NCI-H510A treated with DMSO at 0.1 percent for 48 hours (cell line): ENCODE data around the gene GYG1.
"Not testable (repeated sequence)": the region's sequence is repeated elsewhere in the genome, so short reads cannot be mapped to it uniquely, and the experiment has no call there.

Experiments
- DNase-seq: peaks from one replicate; lab custom pipeline; 2025; lab: John Stamatoyannopoulos, UW

Gene GYG1

DNA sequence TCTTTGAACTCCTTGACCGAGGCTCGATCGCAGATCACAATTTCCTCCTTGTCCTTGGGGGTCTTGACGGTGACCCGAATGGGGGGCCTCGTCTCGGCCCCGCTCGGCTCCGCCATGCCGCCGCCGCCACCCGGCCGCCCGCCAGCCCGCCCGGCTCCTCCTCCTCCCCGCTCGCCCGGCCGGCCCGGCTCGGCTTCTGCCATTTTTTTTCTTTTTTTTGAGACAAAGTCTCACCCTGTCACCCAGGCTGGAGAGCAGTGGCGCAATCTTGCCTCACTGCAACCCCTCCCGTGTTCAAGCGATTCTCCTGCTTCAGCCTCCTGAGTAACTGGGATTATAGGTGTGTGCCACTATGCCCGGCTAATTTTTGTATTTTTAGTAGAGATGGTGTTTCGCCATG lies 3.8 kb upstream of the GYG1 start:
- DNase-seq = not testable (repeated sequence)

DNA sequence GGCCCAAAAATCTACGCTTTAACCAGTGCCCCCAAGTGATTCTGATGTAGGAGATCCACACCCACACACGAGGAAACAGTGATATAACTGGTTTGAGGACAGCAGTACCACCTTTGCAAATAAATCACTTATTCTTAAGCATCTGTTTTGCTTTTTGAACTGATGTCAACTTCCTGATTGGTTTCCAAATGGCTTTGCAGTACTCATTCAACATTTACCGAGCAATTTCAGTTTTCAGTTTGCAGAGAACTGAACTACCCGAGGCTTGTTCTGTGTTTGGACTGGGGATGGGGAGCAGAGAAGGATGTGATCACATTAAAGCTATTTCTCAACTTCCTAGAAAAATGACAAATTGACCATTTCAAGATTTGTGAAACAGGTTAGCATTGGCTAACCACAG lies 1.1 kb upstream of the GYG1 start:
- no peak for DNase-seq

DNA sequence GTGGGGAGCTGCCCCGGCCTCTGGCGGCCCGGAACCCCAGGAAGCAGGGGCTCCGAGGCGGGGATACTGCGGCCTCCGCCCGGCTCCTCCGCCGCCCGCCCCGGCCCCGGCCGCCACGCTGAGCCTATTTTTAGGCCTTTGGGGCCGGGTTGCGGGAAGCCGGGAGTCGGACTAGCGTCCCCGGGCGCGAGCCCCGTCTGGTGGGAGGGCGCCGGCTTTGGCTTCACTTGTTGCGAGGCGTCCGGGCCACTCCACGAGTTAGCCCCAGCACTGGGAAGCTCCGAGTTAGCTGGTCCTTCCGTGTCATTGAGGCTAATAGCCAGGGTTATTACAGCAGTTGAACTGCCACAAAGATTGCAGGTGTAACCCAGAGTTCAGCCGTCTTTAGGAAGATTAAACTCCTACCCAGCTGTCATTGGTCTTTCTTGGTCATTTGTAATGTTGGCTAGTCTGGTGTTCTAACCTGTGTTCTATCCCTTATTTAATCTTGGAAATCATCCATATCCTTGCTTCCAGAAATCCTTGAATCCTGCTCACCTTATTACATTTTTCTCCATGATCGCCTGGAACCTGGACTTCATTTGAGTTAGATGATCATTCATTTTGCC lies 791 bp downstream of the GYG1 start:
- peak; percentile 29 for DNase-seq

DNA sequence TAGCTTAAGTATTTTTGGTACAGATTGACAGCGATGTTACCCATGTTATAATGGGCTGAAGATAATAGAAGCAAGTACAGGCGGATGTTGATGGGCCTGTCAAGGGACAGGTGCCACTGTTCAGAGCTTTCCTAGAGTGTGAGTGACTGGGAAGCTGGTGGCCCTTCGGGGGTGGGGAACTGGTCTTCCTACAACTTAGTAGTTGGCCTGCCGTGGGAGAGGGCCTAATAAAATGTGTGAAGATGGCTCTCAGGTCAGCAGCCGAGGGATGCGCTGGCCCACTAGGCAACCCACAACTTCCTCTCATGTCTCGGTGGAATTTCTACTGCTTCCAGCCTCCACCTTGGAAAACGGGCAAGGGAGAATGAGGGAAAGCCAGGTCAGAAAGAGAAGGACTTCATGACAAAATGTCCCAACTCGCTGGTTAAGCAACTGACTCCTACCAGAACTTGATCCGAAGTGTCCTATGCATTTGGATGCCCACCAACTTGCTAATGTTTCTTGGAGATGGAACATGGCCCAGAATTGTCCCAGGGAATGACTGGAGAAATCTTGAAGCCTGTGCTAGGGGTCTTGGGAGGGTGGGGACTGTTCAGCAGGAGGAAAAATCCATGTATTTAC lies 1.4 kb downstream of the GYG1 start:
- no peak for DNase-seq

DNA sequence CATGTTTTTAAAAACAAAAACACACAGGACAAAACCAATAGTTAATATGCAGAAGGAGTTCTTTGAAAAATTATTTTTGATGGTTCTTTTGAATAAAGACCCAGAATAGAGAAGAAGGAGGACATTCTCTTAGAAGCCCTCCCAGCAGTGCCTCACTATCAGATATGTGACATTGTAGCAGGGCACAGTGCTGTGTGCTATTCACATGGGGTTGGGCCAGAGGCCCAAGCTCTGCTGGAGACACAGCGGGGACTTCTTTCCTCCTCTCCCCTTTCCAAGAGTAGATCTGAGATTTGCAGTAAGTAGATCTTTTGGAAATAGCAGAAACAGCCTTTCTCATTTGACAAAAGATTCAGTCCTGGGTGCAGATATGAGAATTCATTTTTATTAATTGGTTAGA lies 6.3 kb downstream of the GYG1 start:
- no peak for DNase-seq

DNA sequence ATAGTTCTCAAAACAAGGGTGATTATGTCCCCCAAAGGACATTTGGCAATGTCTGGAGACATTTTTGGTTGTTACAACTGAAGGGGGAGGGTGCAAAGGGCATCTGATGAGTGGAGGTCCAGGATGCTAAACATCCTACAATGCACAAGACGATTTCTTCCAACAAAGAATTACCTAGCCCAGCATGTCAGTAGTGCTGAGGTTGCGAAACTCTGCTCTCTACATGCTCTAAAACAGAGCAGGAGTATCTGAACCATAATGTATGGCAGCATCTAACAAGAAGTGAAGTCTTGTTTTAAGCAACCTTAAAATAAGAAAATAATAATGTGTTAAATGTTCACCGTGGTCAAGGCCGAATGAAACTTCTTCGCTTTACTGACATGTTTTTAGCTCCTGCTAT lies 7.0 kb downstream of the GYG1 start:
- DNase-seq = no peak

DNA sequence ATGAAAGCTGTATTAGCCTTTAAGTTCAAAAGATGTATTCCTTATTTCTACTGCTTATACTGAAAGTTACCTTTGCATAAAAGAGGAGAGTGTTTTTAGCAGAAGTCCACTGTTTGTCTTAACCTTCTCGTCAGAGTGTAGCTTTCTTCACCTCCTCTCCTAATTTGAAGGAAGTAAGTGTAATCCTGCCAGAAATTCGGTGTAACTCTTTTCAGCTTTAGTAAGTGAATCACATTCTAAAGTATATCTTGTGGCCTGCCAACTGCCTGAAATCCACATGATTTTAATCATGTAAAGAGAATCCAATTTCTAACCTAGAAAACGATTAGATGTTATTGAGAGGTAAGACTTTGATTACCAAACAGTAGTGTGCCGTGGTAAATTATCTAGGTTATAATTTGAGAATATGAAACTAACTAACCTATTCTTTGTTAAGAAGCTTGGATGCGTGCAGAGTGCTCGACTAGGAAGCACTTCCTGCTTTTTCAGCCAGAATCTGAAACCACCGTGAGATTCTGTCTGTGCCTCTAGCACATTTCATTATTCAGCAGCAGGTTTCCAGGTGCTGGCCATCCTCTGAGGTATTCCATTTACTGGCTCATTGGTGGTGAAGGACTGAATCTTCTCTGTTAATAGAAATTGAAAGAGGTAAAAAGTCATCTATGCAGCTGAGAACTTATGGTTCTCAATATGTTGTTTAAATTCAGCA lies 7.5 kb downstream of the GYG1 start:
- DNase-seq = peak; percentile 59

DNA sequence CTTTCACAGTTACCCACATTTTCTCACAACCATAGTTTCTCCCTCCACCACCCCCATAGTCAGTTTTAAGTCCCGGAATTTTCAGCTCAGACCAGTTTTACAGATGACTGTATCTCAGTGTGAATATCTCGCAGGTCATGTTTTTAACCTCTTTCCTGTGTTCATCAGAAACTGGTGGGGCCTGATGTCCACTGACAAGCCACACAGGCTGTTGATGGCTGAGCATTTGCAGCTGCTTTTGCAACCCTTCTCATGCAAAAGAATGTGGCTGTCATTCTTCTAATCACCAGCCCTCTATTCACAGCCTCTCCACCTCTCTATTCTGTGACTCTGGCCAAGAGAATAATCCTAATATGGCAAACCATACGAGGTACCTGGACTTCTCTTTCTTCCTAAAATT lies 8.5 kb downstream of the GYG1 start:
- no peak for DNase-seq

DNA sequence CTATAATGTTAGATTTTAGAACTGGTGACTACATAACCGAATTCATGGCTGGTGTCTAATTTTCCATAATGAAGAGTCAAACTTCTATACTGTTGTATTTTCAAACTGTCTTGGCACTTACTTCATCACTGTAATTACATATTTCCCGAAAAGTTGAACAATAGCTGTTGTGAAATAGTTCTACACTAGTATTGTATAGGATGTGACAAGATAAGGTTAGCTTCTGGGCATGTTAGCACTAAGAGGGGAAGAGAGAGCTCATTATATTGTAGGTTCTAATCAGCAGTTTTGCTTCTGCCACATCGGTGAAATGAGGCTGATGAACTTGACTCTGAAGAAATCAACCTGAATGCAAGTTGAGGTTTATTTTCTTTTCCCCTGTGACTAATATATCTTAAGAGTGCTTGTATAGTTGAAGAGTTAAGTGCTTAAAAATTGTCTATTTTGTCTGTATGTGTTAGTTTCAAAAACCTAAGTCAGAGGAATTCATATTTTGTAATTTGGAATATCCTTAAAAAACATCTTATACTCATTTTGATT lies 8.9 kb downstream of the GYG1 start:
- no peak for DNase-seq

DNA sequence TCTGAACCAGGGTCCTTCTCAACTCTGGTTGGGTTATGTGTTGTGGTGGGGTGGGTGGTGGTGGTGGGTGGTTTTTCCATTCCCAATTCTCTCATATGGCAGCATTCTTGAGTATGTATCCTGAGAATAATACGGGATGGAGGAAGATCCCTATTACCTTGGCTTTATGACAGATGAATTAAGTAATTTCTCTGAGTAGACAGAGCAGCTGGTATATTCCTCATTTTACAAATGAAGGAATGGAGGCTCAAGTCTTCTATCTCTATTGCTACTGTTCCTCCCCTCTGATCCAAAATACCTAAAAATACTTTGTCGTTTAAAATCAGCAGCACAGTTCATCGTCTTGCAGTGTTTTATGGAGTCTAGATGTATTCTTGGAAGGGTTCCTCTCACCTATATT lies 10.4 kb downstream of the GYG1 start:
- no peak for DNase-seq

DNA sequence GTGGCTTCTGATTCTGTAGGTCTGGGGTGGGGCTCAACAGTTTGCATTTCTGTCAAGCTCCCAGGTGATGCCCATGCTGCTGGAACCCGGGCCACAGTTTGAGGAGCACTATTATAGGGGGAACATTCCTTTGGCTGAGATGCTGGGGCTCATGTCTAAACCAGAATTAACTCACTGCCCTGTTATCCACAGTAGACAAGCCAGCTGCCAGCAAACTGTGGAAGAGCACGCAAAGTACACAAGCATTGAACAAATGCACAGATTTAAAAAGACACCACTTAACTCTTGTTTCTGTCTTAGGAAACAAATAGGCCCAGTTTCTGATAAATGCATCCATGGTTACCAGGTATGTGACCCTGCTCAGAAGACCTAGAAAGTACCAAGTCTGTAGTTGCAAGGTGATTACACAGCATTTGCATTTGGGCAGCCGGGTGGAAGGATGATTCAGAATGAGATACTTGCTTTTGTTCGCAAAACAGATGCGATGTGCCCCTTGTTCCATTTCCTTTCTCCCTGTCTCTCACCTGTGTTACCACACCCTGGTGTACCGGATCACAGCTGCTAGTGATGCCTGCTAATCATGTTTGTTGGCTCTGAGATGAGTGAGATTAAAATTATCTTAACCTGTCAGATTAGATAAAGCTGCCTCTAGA lies 12.4 kb downstream of the GYG1 start:
- DNase-seq = peak; percentile 44

DNA sequence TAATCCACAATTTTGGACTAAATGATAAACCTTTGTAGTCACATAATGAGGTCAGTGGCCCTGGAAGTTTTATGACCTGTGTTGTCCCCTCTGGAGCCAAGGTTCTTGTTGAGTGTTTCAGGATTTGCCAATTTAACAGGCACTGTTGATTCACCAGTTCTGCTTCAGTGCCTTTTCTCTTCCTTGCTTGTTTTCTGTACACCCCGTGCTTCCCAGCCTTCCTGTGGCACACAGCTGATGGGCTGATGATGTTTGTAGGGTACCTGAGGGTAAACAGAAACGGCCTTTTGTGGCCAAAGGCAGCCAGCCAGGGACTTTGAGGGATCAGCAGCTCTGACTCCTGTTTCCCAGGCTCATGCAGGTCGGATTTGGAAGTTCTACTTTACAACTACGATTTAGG lies 13.3 kb downstream of the GYG1 start:
- DNase-seq = peak; percentile 73

DNA sequence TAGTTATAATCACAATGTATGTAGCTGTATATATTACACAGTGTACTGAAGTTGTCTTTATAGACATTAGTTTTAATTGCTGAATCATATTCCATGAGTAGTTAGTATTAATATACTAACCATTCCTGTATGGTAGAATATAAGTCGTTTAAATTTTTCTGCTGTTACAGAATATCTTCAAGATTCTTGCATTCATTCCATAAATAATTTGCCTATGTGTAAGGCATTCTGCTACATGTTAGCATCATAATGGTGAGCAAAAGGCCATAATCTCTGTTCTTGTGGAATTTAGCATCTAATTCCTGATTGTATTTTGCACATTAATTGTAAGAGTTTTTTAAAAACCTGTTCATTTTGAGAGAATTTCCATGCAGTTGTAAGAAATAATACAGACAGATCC lies 14.1 kb downstream of the GYG1 start:
- no peak for DNase-seq

DNA sequence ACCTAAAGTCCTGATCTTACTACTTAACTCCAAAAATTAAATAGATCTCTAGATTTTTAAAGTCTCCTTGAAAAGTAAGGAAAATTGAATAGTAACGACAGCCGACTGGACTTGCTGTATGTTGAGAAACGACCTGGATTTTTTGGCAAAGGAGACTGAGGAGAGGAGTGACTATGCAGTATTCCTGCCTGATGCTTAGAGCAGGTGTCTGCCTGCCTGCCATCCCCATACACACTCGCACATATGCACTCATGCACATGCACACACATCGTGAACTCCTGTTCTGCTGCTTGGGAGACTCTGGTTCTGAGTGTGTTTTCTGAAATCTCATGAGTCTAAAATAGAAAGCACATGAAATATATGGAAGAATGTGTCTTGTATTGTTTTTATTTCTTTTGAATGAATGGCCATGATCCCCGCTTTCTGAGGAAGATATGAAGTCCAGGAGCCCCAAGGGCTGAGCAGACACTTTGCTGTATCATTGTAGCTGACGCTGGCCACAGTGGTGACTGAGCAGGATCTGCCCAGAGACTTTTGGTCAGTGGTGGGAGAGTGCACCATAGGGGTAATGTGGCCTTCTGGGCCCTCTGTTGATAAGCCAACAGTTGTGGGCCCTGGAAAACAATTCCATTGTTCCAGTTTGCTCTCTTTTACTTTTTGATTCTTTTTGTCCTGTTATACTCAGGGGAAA lies 16.4 kb downstream of the GYG1 start:
- DNase-seq = no peak

DNA sequence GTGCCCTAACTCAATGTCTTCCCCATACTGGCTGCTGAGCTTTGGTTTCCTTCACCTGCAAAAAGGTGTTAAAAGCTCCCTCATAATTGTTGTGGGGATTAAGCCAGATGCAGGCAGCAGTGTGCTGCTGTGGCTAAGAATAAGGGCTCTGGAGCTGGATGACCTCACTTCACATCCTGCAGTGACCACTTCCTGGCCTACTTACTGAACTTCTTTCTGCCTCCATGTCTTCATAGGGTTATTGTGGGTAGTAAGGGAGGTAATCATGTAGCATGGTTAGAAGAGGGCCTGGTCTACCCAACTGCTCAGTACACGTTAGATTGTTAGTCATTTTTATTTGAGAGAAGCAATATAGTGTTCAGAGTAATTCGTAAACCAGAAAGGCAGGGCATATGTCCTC lies 18.4 kb downstream of the GYG1 start:
- no peak for DNase-seq

DNA sequence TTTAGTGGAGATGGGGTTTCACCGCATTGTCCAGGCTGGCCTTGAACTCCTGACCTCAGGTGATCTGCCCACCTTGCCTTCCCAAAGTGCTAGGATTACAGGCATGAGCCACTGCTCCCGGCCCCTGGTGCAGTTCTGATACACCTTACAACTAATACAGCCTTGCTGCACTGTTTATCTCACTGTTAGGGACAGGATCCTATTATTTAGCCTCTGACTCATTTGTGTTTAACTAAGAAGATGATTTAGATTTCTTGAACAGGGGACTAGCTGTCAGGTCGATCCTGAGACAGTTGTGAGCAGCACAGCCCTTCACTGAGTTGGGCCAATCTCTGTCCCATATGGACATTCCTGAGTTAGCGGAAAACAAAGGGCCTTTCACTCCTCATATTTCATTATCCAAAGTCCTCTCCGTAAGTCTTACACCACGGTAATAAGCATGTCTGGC lies 19.2 kb downstream of the GYG1 start:
- DNase-seq = no peak

DNA sequence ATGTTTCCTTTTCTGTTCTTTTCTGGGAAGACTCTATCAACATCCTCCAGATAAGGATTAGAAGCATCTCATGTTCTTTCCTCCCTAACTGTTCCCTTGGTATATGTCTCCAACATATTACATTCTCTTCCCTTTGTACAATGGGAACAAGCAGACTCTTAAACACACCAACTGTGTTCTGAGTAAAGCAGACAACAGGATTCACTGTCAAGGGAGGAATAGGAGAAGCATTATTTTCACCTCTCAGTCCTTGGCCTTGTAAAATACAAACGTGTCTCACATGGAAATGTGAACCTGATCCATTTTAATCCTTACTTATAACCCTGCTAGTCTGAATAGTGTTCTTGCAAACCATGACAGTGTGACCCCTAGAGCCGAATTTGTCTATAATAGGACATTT lies 19.6 kb downstream of the GYG1 start:
- no peak for DNase-seq

DNA sequence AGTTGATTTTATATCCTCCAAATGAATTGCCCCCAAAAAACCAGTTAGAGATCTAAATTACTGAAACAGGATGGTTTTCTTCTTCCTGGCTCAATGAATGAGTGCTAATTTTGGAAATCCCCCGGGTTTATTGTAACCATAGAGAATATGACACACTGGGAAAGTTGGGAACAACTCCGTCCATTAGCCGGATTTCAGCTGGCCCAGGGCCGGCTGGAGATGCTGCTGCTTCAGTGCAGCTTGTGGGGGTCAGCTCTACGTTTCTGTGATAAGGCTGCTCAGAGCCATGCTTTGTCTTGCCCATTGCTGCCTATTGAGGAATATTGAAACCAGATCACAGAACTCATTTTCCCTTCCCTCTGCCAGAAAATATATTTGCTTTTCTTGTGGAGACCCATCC lies 20.3 kb downstream of the GYG1 start:
- no peak for DNase-seq

DNA sequence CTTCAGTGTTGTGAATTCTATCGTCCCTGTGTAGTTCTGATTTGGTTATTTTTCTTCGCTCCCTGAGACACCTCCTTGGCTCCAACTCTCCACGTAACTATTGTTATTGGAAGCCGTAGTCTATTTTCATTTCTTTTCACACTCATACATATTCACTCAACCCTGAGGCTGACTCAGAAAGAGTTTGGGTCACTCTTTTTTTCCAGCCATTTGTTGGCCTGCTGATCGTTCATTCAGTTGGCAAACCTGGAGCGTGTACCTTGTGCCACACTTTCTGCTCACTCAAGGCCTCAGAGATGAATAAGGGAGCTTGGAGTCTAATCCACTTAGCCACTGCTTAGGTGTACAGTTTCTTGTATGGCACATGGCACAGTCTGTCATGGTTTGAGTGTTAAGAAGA lies 22.4 kb downstream of the GYG1 start:
- DNase-seq = no peak

DNA sequence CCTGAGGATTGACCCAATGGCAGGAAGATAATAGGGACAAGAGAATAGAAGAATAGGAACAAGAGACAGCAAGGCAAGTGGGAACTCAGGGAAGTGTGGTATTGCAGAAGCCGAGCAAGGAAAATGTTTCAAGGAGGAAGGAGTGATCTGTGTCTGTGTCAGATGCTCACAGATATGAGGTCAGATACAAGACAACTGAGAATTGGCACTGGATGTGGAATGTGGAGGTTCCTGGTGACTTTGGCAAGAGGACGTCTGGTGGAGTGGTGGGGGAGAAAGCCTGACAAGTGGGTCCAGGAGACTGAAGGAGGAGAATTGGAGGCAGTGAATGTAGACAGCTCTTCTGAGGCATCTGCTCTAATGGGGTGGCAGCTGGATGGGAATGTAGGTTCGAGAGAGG lies 24.1 kb downstream of the GYG1 start:
- DNase-seq = no peak

DNA sequence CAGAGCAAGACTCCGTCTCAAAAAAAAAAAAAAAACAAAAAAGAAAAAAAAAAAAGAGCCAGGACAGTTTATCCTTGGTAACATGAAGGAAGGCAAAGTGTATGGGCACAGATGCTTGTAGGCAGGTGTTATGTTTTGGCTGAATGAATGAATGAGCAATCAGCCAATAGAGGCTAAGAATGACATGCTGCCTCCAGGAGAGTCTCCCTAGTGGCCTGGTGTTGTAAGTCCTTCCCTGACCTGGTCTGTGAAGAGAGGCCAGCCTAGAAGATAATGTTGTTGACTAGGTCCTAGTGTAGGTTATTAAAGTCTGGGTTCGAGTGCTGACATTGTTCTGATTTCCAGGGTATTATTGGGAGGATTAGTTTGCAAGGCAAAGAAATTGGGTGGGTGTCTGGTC lies 24.9 kb downstream of the GYG1 start:
- DNase-seq = no peak
